ENCODE measurements around the gene KLHL34.

KLHL34 gene

GRCh38 chrX:21623778-21624501 lies 34.2 kb downstream of the KLHL34 start:
- TF ChIP-seq, protein P1, sequence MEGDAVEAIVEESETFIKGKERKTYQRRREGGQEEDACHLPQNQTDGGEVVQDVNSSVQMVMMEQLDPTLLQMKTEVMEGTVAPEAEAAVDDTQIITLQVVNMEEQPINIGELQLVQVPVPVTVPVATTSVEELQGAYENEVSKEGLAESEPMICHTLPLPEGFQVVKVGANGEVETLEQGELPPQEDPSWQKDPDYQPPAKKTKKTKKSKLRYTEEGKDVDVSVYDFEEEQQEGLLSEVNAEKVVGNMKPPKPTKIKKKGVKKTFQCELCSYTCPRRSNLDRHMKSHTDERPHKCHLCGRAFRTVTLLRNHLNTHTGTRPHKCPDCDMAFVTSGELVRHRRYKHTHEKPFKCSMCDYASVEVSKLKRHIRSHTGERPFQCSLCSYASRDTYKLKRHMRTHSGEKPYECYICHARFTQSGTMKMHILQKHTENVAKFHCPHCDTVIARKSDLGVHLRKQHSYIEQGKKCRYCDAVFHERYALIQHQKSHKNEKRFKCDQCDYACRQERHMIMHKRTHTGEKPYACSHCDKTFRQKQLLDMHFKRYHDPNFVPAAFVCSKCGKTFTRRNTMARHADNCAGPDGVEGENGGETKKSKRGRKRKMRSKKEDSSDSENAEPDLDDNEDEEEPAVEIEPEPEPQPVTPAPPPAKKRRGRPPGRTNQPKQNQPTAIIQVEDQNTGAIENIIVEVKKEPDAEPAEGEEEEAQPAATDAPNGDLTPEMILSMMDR (IDR thresholded peaks at IDR 0.05; ENCODE audit: borderline replicate concordance, insufficient read depth, low read depth, low read length), result no peak
- H3K4me3 ChIP-seq (ENCODE audit: low read depth, low read length), result no peak overlapping the region

GRCh38 chrX:21620234-21620633 lies 37.9 kb downstream of the KLHL34 start:
- TF ChIP-seq, protein P1 (IDR thresholded peaks at IDR 0.05; ENCODE audit: borderline replicate concordance, insufficient read depth, low read depth, low read length), result no peak
- H3K4me3 ChIP-seq (ENCODE audit: low read depth, low read length), result no peak overlapping the region

- TF ChIP-seq, protein P1 (IDR thresholded peaks at IDR 0.05; ENCODE audit: borderline replicate concordance, insufficient read depth, low read depth, low read length), result no peak
- H3K4me3 ChIP-seq (ENCODE audit: low read depth, low read length), result no peak overlapping the region
Observed at GRCh38 chrX:21616386-21616785, 41.7 kb downstream of the KLHL34 start.

GRCh38 chrX:21612154-21612553 lies 46.0 kb downstream of the KLHL34 start:
- TF ChIP-seq, protein P1 (IDR thresholded peaks at IDR 0.05; ENCODE audit: borderline replicate concordance, insufficient read depth, low read depth, low read length), result no peak
- H3K4me3 ChIP-seq (ENCODE audit: low read depth, low read length), result no peak overlapping the region

GRCh38 chrX:21610168-21610567 lies 48.0 kb downstream of the KLHL34 start:
- H3K4me3 ChIP-seq (ENCODE audit: low read depth, low read length), result no peak overlapping the region
- TF ChIP-seq, protein P1 (IDR thresholded peaks at IDR 0.05; ENCODE audit: borderline replicate concordance, insufficient read depth, low read depth, low read length), result no peak

DNA sequence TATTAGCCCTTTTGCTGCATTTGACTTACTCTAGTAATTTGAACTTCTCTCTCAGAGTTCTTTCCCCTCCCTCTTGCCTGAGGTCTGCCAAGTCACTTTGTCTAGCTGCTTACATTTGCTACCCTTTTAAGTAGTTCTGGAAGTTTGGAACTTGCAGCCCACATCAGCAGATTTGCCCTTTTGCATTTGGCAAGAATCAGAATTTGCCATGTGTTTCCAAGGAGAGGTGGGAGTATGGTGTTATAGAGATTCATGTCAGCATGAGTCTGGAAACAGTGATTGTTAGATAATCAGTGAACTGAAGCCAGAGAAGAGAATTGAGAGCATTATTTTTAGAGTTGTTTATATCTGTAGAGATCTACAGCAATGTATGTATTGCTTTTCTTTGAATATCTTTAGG lies 52.1 kb downstream of the KLHL34 start:
- TF ChIP-seq, protein P1 (IDR thresholded peaks at IDR 0.05; ENCODE audit: borderline replicate concordance, insufficient read depth, low read depth, low read length), result no peak
- no peak overlapping the region for H3K4me3 ChIP-seq (ENCODE audit: low read depth, low read length)

Measured in GM12875 (cell line).